Neuronal stem cell (in vitro differentiated cells): Measurements from ENCODE around the gene MTA3.

Experiments
- DNase-seq: peaks from one replicate; pipeline ENCODE4 v3.0.0-alpha.2; 2013; ENCODE audit warnings: low spot score
- H2AFZ ChIP-seq: one replicate; pipeline ENCODE4 v1.6.1; 2013; ENCODE audit warnings: mild to moderate bottlenecking, low read length, inconsistent platforms
- H2AK5ac ChIP-seq: 2 replicates; pipeline ENCODE4 v1.6.1; 2013; ENCODE audit warnings: low read depth, mild to moderate bottlenecking, inconsistent platforms, low read length, moderate library complexity, mixed read lengths
- H2BK120ac ChIP-seq: 2 replicates; pipeline ENCODE4 v1.6.1; 2013; ENCODE audit warnings: low read depth, mild to moderate bottlenecking, inconsistent platforms, low read length, moderate library complexity, mixed read lengths
- H2BK12ac ChIP-seq: one replicate; pipeline ENCODE4 v1.6.1; 2013; ENCODE audit warnings: low read length, inconsistent platforms
- H2BK15ac ChIP-seq: 2 replicates; pipeline ENCODE4 v1.6.1; 2013; ENCODE audit warnings: mild to moderate bottlenecking, low read length, inconsistent platforms, mixed read lengths
- H2BK5ac ChIP-seq: one replicate; pipeline ENCODE4 v1.6.1; 2013; ENCODE audit warnings: inconsistent platforms, mild to moderate bottlenecking, low read length, moderate library complexity
- H3K14ac ChIP-seq: one replicate; pipeline ENCODE4 v1.6.1; 2013; ENCODE audit warnings: low read length, inconsistent platforms
- H3K18ac ChIP-seq: 2 replicates; pipeline ENCODE4 v1.6.1; 2013; ENCODE audit warnings: low read length, inconsistent platforms
- H3K23ac ChIP-seq: 2 replicates; pipeline ENCODE4 v1.6.1; 2013; ENCODE audit warnings: low read depth, mild to moderate bottlenecking, mixed read lengths, low read length, inconsistent platforms; ENCODE audit not compliant: poor library complexity
- H3K27ac ChIP-seq: replicated peaks from 3 replicates; pipeline ENCODE4 v1.5.1; 2013; ENCODE audit warnings: low read length, inconsistent platforms
- H3K27me3 ChIP-seq, 3 experiments: 2 replicates each; pipeline ENCODE4 v1.6.1; 2013; ENCODE audit warnings: low read length in 3 of 3, mild to moderate bottlenecking in 2 of 3, inconsistent platforms in 1 of 3, low read depth in 1 of 3, mixed read lengths in 1 of 3, moderate library complexity in 1 of 3; ENCODE audit not compliant: control insufficient read depth in 3 of 3, insufficient read depth in 3 of 3
- H3K36me3 ChIP-seq, 2 donors: replicated peaks in 1 of 2; 2 replicates each; pipeline ENCODE4 v1.6.1; 2013; ENCODE audit warnings: low read length in 2 of 2; ENCODE audit not compliant: control insufficient read depth in 2 of 2, insufficient read depth in 2 of 2
- H3K4ac ChIP-seq: 2 replicates; pipeline ENCODE4 v1.6.1; 2013; ENCODE audit warnings: inconsistent platforms, mild to moderate bottlenecking, low read length, moderate library complexity
- H3K4me1 ChIP-seq, 2 donors: 1 replicate in 1 of 2; 2 replicates in 1 of 2; pipeline ENCODE4 v1.6.1; 2013; ENCODE audit warnings: low read length in 2 of 2, low read depth in 1 of 2; ENCODE audit not compliant: control insufficient read depth in 2 of 2, insufficient read depth in 1 of 2
- H3K4me2 ChIP-seq: one replicate; pipeline ENCODE4 v1.6.1; 2013; ENCODE audit warnings: mild to moderate bottlenecking, low read length, inconsistent platforms; ENCODE audit not compliant: insufficient read depth, poor library complexity, severe bottlenecking
- H3K4me3 ChIP-seq, 2 donors: 2 replicates each; pipeline ENCODE4 v1.5.1; 2013; ENCODE audit warnings: low read length in 2 of 2, mild to moderate bottlenecking in 2 of 2, inconsistent platforms in 1 of 2, moderate library complexity in 1 of 2
- H3K79me1 ChIP-seq: one replicate; pipeline ENCODE4 v1.6.1; 2013; ENCODE audit warnings: low read depth, mild to moderate bottlenecking, inconsistent platforms, low read length, moderate library complexity
- H3K9ac ChIP-seq: one replicate; pipeline ENCODE4 v1.6.1; 2013; ENCODE audit warnings: mild to moderate bottlenecking, low read depth, low read length, inconsistent platforms; ENCODE audit not compliant: poor library complexity
- H3K9me3 ChIP-seq, 2 donors: replicated peaks in 1 of 2; 2 replicates each; pipeline versions ENCODE3 to v1.6.1; 2013; ENCODE audit warnings: low read length in 2 of 2, mild to moderate bottlenecking in 2 of 2, inconsistent platforms in 1 of 2, low read depth in 1 of 2, mixed read lengths in 1 of 2, moderate library complexity in 1 of 2; ENCODE audit not compliant: control insufficient read depth in 2 of 2, insufficient read depth in 1 of 2
- H4K8ac ChIP-seq: one replicate; pipeline ENCODE4 v1.6.1; 2013; ENCODE audit warnings: low read depth, mild to moderate bottlenecking, inconsistent platforms, low read length, moderate library complexity
- H4K91ac ChIP-seq: one replicate; pipeline ENCODE4 v1.6.1; 2013; ENCODE audit warnings: low read length, low read depth, mild to moderate bottlenecking, inconsistent platforms; ENCODE audit not compliant: poor library complexity
- WGBS, 2 donors: extraction: QIAGEN DNeasy Blood & Tissue Kit; methylation state at CpG; one replicate each; pipeline ENCODE4 v1.1.7; 2013; ENCODE audit warnings: missing lambda C conversion rate in 2 of 2, mixed read lengths in 1 of 2; ENCODE audit not compliant: insufficient read length in 2 of 2, insufficient replicate concordance in 1 of 2; ENCODE audit errors: extremely low coverage in 2 of 2; 5-methylcytosine and 5-hydroxymethylcytosine counted together

Gene MTA3

DNA sequence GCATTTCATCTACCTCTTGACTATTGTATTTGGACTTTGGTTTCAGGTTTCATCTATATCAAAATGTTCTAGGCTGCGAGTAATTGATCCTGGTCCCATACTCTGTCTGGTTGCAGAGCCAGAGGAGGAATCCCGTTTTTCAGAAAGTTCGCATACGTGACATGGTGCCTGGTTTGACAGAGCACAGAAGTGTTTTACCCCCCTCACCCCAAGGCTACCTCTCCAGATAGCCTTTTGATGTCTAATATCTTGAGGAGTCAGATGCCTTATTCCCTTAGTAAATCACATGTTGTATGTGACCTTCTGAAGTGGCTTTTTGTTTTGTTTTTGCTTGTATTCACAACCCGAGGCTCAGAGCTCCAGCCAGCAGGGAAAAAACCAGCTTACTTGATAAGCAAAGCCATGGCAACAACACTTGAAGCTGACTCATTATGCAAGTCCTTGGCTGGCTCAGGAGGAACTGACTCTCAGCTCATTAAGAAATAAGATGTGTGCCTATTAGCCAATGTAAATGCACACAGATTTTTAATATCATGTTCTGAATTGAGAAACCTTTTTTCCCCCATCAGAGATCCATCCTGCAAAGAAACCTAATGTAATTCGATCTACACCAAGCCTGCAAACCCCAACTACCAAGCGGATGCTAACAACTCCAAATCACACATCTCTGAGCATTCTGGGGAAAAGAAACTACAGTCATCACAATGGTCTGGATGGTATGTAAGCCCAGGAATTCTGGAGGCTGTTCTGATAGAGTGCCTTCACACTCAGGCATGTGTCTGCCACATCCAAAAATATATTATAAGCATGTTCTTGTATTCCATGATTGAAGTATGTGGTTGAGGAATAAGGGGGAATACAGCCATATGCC, 154.1 kb downstream of the MTA3 start:
- H3K18ac ChIP-seq = no peak overlapping the region
- no peaks in the 10 kb centered on the region for H3K79me1 ChIP-seq
- H3K9ac ChIP-seq = no peak overlapping the region
- no peaks in the 10 kb centered on the region for H3K27me3 ChIP-seq
- no peak overlapping the region for H3K4ac ChIP-seq
- H2BK5ac ChIP-seq = no peak overlapping the region
- peak overlapping the region; percentile 48 for H2AFZ ChIP-seq
- H3K36me3 ChIP-seq = peaks cover 2 to 10% of the 10 kb centered on the region in 2 donors
- H2BK15ac ChIP-seq = no peak overlapping the region
- H3K4me2 ChIP-seq = no peak overlapping the region
- H2BK120ac ChIP-seq = no peak overlapping the region
- no CpG with 5 or more reads among the region's 7 CpGs for WGBS, 2 donors
- H3K27ac ChIP-seq = no peak overlapping the region
- H3K4me3 ChIP-seq = no peak overlapping the region
- H3K4me1 ChIP-seq = peaks cover 4 to 8% of the 10 kb centered on the region in 2 donors
- H2BK12ac ChIP-seq = no peak overlapping the region
- no peak overlapping the region for H4K8ac ChIP-seq
- H3K14ac ChIP-seq = no peak overlapping the region
- H2AK5ac ChIP-seq = no peak overlapping the region
- no peaks in the 10 kb centered on the region for H3K9me3 ChIP-seq
- no peak for DNase-seq
- no peak overlapping the region for H3K23ac ChIP-seq
- no peak overlapping the region for H4K91ac ChIP-seq

DNA sequence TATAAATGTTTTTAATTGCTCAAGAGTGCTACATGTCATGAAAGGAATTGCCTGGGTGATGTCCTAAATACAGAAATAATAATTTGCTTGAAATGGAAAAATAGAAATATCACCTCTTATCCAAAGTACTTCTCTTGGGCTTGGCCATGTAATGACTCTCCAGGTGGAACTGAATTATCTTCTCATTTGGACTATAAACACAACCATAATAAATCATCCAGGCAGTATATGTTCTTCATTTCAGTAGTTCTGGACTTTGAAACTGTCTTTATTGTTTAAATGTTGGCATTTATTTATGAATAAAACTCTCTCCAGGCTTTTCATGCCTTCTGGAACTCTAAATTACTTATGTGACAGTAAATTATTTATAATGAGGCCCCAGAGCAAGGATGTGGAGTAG, 155.0 kb downstream of the MTA3 start:
- H2AFZ ChIP-seq = no peak overlapping the region
- H3K4me3 ChIP-seq = no peak overlapping the region
- no peak overlapping the region for H3K4me2 ChIP-seq
- no peak overlapping the region for H2BK12ac ChIP-seq
- H2BK5ac ChIP-seq = no peak overlapping the region
- no peaks in the 10 kb centered on the region for H3K79me1 ChIP-seq
- no peak overlapping the region for H3K14ac ChIP-seq
- H3K27ac ChIP-seq = no peak overlapping the region
- H2BK15ac ChIP-seq = no peak overlapping the region
- H3K9ac ChIP-seq = no peak overlapping the region
- H3K4me1 ChIP-seq = peaks cover 4 to 8% of the 10 kb centered on the region in 2 donors
- no peak overlapping the region for H2AK5ac ChIP-seq
- no peaks in the 10 kb centered on the region for H3K9me3 ChIP-seq
- H4K91ac ChIP-seq = no peak overlapping the region
- no peak overlapping the region for H2BK120ac ChIP-seq
- H4K8ac ChIP-seq = no peak overlapping the region
- H3K36me3 ChIP-seq = peaks cover 2 to 10% of the 10 kb centered on the region in 2 donors
- no peak overlapping the region for H3K18ac ChIP-seq
- DNase-seq = no peak
- no peak overlapping the region for H3K23ac ChIP-seq
- no peaks in the 10 kb centered on the region for H3K27me3 ChIP-seq
- H3K4ac ChIP-seq = no peak overlapping the region

DNA sequence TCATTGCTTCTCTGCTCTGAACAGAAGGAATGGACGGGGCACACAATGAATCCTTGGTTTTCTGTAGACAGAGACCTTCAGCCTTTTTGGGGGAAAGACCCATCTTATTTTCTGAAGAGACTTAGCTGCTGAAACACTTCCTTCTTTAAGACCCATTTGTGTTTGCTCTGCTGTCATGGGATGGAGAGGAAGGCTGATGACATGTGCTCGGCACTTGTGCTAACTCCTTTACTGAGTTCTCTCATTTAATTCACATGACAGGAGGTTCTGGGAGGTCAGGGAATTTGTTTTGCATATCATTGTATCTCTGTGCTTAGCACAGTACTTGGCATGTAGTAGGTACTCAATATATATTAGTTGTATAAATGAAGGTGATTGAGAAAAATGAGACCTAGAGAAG, 156.5 kb downstream of the MTA3 start:
- H4K8ac ChIP-seq = no peak overlapping the region
- no peaks in the 10 kb centered on the region for H3K27me3 ChIP-seq
- no peak overlapping the region for H3K18ac ChIP-seq
- H2BK12ac ChIP-seq = no peak overlapping the region
- no peak for DNase-seq
- H2AK5ac ChIP-seq = no peak overlapping the region
- no peak overlapping the region for H3K23ac ChIP-seq
- H4K91ac ChIP-seq = no peak overlapping the region
- H3K4ac ChIP-seq = no peak overlapping the region
- H3K36me3 ChIP-seq = peaks cover 2 to 10% of the 10 kb centered on the region in 2 donors
- H2BK120ac ChIP-seq = no peak overlapping the region
- no peak overlapping the region for H3K27ac ChIP-seq
- H2BK15ac ChIP-seq = no peak overlapping the region
- no peak overlapping the region for H2AFZ ChIP-seq
- no peak overlapping the region for H2BK5ac ChIP-seq
- H3K4me2 ChIP-seq = no peak overlapping the region
- H3K9me3 ChIP-seq = peaks cover 0 to 6% of the 10 kb centered on the region in 2 donors
- WGBS, 2 donors = no CpG with 5 or more reads among the region's 2 CpGs
- H3K4me1 ChIP-seq = peaks cover 4 to 8% of the 10 kb centered on the region in 2 donors
- no peak overlapping the region for H3K9ac ChIP-seq
- H3K4me3 ChIP-seq = no peak overlapping the region
- no peaks in the 10 kb centered on the region for H3K79me1 ChIP-seq
- H3K14ac ChIP-seq = no peak overlapping the region

DNA sequence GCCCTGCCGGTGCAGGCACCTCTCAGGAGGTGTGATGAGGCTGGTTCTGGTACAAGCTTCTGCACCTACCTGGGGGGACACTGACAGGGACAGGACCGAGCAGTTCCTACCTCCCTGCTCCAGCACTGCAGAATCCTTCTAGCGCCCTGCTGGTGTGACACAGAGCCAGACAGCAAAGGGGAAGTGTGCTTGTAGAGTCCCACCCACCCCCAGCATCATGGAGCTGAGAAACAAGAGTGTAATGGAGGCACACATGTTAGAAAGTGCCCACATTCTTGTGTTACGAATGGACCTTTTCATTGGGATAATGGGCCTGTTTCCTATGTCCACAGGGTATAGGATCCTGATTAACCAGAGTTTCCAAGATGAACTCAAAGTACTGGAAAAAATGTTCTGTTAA, 157.2 kb downstream of the MTA3 start:
- Histone ChIP-seq H2BK5ac (no peak overlapping the region), H3K4ac (no peak overlapping the region), H3K9me3 (peaks cover 0 to 9% of the 10 kb centered on the region in 2 donors), H2AK5ac (no peak overlapping the region), H4K8ac (no peak overlapping the region), H3K4me3 (no peak overlapping the region), H3K36me3 (peaks cover 2 to 10% of the 10 kb centered on the region in 2 donors), H3K79me1 (no peaks in the 10 kb centered on the region), H3K23ac (peak overlapping the region; percentile 52), H3K9ac (peak overlapping the region; percentile 63), H3K14ac (peak overlapping the region; percentile 63), H2BK15ac (no peak overlapping the region), H2AFZ (no peak overlapping the region), H3K4me1 (peaks cover 4 to 8% of the 10 kb centered on the region in 2 donors), H4K91ac (no peak overlapping the region), H3K4me2 (no peak overlapping the region), H3K27ac (no peak overlapping the region), H2BK12ac (no peak overlapping the region), H2BK120ac (no peak overlapping the region), H3K27me3 (no peaks in the 10 kb centered on the region), H3K18ac (peak overlapping the region; percentile 36)
- DNase-seq = no peak
- WGBS, 2 donors = no CpG with 5 or more reads among the region's 4 CpGs
